ENCODE data around the gene GP2. TPM values are rescaled to one million over a fixed set of nuclear protein-coding genes. Genes with fewer than 3 reads are reported as not detected.
"Not testable (repeated sequence)": the region's sequence is repeated elsewhere in the genome, so short reads cannot be mapped to it uniquely, and the experiment has no call there.

GP2 gene
- total RNA-seq, 2 experiments from 2014 or later: not detected

DNA sequence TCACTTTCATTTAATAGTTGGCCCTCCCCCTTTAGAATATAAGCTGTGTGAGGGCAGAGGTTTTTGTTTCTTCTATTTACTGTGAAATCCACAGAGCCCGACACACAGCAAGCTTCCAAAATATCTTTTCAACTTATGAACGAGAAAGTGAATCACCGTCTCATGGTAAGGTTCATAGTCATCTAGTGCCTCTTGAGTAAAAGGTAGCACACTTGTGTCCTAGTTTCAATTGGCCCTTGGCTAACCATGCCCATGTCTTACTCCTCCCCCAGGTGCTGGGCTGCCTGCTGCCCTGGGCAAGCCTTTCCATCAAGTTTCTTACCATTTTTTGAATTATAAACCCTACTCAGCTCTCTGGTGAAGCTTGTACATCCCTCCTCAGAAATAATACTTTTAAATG lies 12.4 kb upstream of the GP2 start:
- H3K4me1 Mint-ChIP-seq: no peaks in the 10 kb centered on the region
- H3K4me3 Mint-ChIP-seq: no peak overlapping the region
- POLR2A ChIA-PET: no interaction called here
- no peaks in the 10 kb centered on the region for H3K36me3 Mint-ChIP-seq (ENCODE audit: low read depth)
- CTCF ChIA-PET: interaction anchor here (0.6 kb wide), 1 partner anchor 95 kb away, joined by 3 read pairs; no protein-coding TSS in a partner anchor
- no peak overlapping the region for H3K27ac Mint-ChIP-seq
- H3K9me3 Mint-ChIP-seq: no peaks in the 10 kb centered on the region
- DNase-seq: no peak
- no peaks in the 10 kb centered on the region for H3K27me3 Mint-ChIP-seq

- no peak for DNase-seq
- H3K27ac Mint-ChIP-seq: no peak overlapping the region
- CTCF ChIA-PET: no interaction called here
- H3K27me3 Mint-ChIP-seq: no peaks in the 10 kb centered on the region
- no peaks in the 10 kb centered on the region for H3K9me3 Mint-ChIP-seq
- H3K4me3 Mint-ChIP-seq: no peak overlapping the region
- H3K36me3 Mint-ChIP-seq (ENCODE audit: low read depth): no peaks in the 10 kb centered on the region
- H3K4me1 Mint-ChIP-seq: no peaks in the 10 kb centered on the region
- POLR2A ChIA-PET: no interaction called here
Observed at GRCh38 chr16:20336955-20337354, 9.6 kb upstream of the GP2 start.

DNA sequence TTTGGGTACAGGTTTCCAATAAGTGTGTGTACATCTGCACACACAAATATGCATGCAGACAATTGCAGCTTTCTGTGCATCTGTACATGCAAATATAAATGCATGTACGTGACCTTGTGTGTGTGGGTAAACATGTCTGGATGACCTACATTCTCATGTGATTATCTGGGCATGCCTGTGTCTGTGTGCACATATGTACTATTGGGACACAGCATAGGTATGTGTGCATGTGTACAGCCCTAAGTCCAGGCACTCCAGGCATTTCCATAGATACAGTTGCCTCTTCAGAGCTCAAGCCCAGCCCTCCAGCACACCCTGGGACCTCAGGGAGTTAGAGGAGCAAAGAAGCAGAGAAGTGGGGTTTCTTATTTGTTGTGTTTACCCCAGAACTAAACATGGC lies 7.1 kb upstream of the GP2 start:
- H3K4me3 Mint-ChIP-seq: no peak overlapping the region
- ChIA-PET POLR2A (no interaction called here), CTCF (no interaction called here)
- no peaks in the 10 kb centered on the region for H3K4me1 Mint-ChIP-seq
- DNase-seq: no peak
- no peaks in the 10 kb centered on the region for H3K27me3 Mint-ChIP-seq
- H3K36me3 Mint-ChIP-seq (ENCODE audit: low read depth): no peaks in the 10 kb centered on the region
- H3K9me3 Mint-ChIP-seq: no peaks in the 10 kb centered on the region
- no peak overlapping the region for H3K27ac Mint-ChIP-seq

- no peak for DNase-seq
- Mint-ChIP-seq H3K36me3 (ENCODE audit: low read depth) (no peaks in the 10 kb centered on the region), H3K4me3 (no peak overlapping the region), H3K27ac (no peak overlapping the region), H3K27me3 (no peaks in the 10 kb centered on the region), H3K4me1 (no peaks in the 10 kb centered on the region), H3K9me3 (no peaks in the 10 kb centered on the region)
- CTCF ChIA-PET: no interaction called here
- POLR2A ChIA-PET: no interaction called here
Observed at GRCh38 chr16:20333120-20333519, 5.8 kb upstream of the GP2 start.

DNA sequence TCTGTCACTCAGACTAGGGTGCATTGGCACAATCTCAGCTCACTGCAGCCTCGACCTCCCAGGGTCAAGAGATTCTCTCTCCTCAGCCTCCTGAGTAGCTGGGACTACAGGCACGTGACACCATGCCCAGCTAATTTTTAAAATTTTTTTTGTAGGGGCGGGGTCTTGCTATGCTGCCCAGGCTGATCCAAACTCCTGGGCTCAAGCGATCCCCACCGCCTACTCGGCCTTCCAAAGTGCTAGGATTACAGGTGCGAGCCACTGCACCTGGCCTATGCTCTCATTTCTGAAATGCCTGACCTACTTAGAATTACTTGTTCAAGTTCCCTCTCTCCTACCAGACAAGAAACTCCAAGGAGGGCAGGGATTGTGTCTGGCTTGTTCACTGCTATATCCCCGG lies 5.1 kb upstream of the GP2 start:
- Mint-ChIP-seq H3K9me3 (no peaks in the 10 kb centered on the region), H3K27me3 (no peaks in the 10 kb centered on the region), H3K4me3 (no peak overlapping the region), H3K27ac (no peak overlapping the region), H3K36me3 (ENCODE audit: low read depth) (no peaks in the 10 kb centered on the region), H3K4me1 (no peaks in the 10 kb centered on the region)
- POLR2A ChIA-PET: no interaction called here
- CTCF ChIA-PET: no interaction called here
- DNase-seq: no peak

DNA sequence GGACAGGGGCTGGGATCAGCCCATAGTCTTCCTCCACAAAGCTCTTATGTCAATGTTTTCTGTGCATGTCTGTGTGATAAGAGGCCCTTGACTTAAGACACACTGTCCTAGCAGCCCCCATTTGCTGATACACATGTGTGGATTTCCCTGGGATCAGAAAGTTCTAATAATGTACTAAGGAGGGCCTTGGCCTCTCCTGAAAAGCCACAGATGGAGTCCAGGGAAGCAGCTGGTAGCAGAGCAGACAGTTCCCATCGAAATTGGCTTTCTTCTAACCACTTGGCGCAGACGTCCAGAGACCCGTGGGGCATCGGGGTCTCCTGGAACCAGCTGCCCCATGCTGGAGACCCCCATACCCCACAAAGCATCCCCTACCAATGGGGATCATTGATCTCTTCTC lies 4.3 kb upstream of the GP2 start:
- H3K27ac Mint-ChIP-seq: no peak overlapping the region
- H3K4me3 Mint-ChIP-seq: no peak overlapping the region
- ChIA-PET POLR2A (no interaction called here), CTCF (no interaction called here)
- no peaks in the 10 kb centered on the region for H3K9me3 Mint-ChIP-seq
- DNase-seq: no peak
- H3K4me1 Mint-ChIP-seq: no peaks in the 10 kb centered on the region
- H3K36me3 Mint-ChIP-seq (ENCODE audit: low read depth): no peaks in the 10 kb centered on the region
- no peaks in the 10 kb centered on the region for H3K27me3 Mint-ChIP-seq

DNA sequence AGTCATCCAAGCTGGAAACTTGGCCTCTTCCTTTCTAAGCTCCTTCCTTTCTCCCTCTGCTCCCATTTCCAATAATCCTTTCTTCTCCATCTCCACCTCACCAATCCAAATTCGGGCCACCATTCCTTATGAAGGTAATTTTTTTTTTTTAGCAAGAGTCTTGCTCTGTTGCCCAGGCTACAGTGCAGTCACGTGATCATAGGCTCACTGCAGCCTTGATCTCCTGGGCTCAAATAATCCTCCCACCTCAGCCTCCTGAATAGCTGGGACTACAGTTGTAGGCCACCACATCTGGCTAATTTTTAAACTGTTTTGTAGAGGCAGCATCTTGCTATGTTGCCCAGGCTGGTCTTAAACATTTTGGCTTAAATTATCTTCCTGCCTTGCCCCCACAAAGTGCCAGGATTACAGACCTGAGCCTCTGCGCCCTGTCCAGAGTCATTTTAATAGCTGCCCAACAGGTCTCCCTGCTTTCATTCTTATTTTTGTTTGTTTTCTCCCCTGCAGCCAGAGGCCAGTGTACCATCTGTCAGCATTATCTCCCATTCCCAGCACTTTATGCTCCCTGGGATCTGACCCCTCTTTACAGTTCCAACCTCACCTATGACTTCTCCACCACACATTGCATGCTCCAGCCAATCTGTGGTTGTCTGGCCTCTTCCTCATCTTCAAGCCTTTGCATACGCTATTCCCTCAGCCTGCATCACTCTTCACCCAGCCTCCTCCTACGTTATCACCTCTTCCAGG lies 2.3 kb upstream of the GP2 start:
- no peak for DNase-seq
- ChIA-PET CTCF (no interaction called here), POLR2A (no interaction called here)
- Mint-ChIP-seq H3K4me3 (no peak overlapping the region), H3K9me3 (no peaks in the 10 kb centered on the region), H3K27me3 (no peaks in the 10 kb centered on the region), H3K4me1 (no peaks in the 10 kb centered on the region), H3K27ac (no peak overlapping the region), H3K36me3 (ENCODE audit: low read depth) (no peaks in the 10 kb centered on the region)

GRCh38 chr16:20326321-20326720 lies 992 bp downstream of the GP2 start:
- Mint-ChIP-seq H3K9me3 (no peaks in the 10 kb centered on the region), H3K27ac (no peak overlapping the region), H3K4me1 (no peaks in the 10 kb centered on the region), H3K4me3 (no peak overlapping the region), H3K36me3 (ENCODE audit: low read depth) (no peaks in the 10 kb centered on the region), H3K27me3 (no peaks in the 10 kb centered on the region)
- ChIA-PET POLR2A (no interaction called here), CTCF (interaction anchor here (0.6 kb wide), 1 partner anchor 426 kb away, joined by 3 read pairs; no protein-coding TSS in a partner anchor)
- no peak for DNase-seq

DNA sequence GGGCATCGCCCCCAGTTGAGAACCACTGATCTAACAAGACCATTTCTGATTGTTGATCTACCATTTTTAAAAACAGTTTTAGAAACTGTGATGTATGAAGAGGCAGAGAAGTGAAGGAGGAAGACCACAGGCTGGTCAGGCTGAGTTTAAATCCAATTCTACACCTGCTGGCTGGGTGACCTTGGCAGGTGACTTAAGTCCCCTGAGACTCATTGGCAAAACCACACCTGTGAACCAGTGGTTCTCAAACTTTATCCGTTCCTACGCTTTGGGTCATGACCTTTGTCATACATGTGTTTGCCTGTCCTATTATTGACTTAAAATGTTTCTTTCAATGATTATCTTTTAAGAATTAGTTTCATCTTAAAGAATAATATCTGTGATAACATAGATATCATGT lies 2.3 kb downstream of the GP2 start:
- DNase-seq: no peak
- Mint-ChIP-seq H3K27ac (no peak overlapping the region), H3K9me3 (no peaks in the 10 kb centered on the region), H3K4me3 (no peak overlapping the region), H3K4me1 (no peaks in the 10 kb centered on the region), H3K36me3 (ENCODE audit: low read depth) (no peaks in the 10 kb centered on the region), H3K27me3 (no peaks in the 10 kb centered on the region)
- POLR2A ChIA-PET: no interaction called here
- CTCF ChIA-PET: no interaction called here

DNA sequence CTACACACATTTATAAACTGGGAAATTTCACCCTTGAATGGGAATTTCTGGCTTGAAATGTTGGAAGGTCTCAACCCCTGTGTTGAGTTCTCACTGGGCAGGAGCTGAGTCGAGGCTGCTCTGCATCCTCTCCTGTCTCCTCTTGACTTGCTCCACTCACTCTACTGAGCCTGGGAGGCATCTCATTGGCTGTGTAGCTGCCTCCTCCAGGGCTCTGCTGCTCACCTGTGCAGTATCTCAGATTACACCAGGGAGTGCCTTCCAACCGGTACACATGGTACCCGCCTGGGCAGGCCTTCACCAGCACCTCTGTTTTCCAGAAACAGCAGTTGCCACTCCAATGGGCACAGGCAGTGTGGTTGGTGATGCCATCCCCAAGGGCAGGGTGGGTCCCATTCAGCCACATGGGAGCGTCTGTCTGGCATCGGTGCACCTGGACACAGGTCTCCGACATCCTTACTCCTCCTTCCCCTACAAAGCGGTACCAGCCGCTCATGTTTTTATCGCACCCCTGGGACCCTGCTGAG lies 3.7 kb downstream of the GP2 start:
- no peaks in the 10 kb centered on the region for H3K9me3 Mint-ChIP-seq
- no peak for DNase-seq
- POLR2A ChIA-PET: no interaction called here
- no peak overlapping the region for H3K4me3 Mint-ChIP-seq
- H3K36me3 Mint-ChIP-seq (ENCODE audit: low read depth): no peaks in the 10 kb centered on the region
- no peak overlapping the region for H3K27ac Mint-ChIP-seq
- no peaks in the 10 kb centered on the region for H3K4me1 Mint-ChIP-seq
- CTCF ChIA-PET: interaction anchor here (0.7 kb wide), 1 partner anchor 1299 kb away, joined by 3 read pairs; no protein-coding TSS in a partner anchor
- H3K27me3 Mint-ChIP-seq: no peaks in the 10 kb centered on the region

DNA sequence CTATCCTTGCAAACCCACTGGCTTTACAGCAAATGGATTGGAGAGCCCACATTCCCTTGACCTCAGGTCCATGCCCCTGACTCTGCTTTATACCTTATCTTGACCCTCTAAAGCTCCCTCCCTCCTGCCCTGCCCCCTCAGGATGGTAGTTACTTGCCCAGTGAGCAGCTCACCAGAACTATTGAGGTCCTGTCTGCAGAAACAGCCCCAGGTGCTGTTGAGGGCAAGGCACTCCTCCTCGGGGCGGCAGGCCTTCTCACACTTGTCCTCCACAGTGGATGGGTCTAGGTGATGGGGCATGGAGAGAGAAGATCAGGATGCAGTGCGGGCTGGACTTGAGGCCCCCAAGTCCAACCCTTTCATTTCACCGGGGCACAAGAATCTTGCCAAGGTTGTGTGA lies 4.6 kb downstream of the GP2 start:
- Mint-ChIP-seq H3K9me3 (no peaks in the 10 kb centered on the region), H3K4me3 (no peak overlapping the region), H3K27me3 (no peaks in the 10 kb centered on the region), H3K27ac (no peak overlapping the region), H3K36me3 (ENCODE audit: low read depth) (no peaks in the 10 kb centered on the region), H3K4me1 (no peaks in the 10 kb centered on the region)
- ChIA-PET CTCF (no interaction called here), POLR2A (no interaction called here)
- DNase-seq: no peak

GRCh38 chr16:20321671-20322070 lies 5.6 kb downstream of the GP2 start:
- H3K27me3 Mint-ChIP-seq: no peaks in the 10 kb centered on the region
- CTCF ChIA-PET: no interaction called here
- no peak overlapping the region for H3K27ac Mint-ChIP-seq

DNA sequence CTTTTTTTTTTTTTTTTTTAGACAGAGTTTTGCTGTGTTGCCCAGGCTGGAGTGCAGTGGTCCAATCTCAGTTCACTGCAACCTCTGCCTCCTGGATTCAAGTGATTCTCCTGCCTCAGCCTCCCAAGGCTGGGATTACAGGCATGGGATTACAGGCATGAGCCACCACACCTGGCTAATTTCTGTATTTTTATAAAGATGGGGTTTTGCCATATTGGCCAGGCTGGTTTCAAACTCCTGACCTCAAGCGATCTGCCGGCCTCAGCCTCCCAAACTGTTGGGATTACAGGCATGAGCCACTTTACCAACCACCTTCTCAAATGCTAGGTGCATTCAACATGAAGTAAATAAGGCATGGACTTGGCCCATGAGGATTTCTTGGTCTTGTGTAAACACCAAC lies 6.3 kb downstream of the GP2 start:
- H3K36me3 Mint-ChIP-seq (ENCODE audit: low read depth); DNase-seq; POLR2A ChIA-PET; CTCF ChIA-PET; H3K27me3 Mint-ChIP-seq; H3K4me1 Mint-ChIP-seq; H3K4me3 Mint-ChIP-seq; H3K27ac Mint-ChIP-seq; H3K9me3 Mint-ChIP-seq: not testable (repeated sequence)

More at GRCh38 chr16:20321671-20322070, 5.6 kb downstream of the GP2 start:
- Mint-ChIP-seq H3K9me3 (no peaks in the 10 kb centered on the region), H3K36me3 (ENCODE audit: low read depth) (no peaks in the 10 kb centered on the region), H3K4me3 (no peak overlapping the region), H3K4me1 (no peaks in the 10 kb centered on the region)
- POLR2A ChIA-PET: no interaction called here
- DNase-seq: no peak

DNA sequence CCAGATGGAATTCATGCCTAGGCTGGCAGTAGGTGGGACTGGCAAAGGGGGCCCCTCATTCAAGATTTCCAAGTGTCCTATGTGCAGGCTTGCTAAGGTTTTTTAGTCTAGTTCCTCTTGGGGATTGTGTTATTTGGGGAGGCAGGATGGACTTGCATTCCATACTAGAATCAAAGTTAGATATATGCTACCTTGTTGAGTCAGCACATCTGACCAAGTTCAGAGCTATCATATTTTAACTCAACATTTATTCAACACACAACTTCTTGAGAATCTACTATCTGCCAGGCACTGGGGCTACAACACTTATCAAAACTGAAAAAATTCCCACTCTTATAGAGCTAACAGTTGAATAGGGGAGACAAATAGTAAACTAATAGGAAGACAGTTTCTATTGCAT lies 6.7 kb downstream of the GP2 start:
- no peak overlapping the region for H3K4me3 Mint-ChIP-seq
- H3K4me1 Mint-ChIP-seq: no peaks in the 10 kb centered on the region
- CTCF ChIA-PET: no interaction called here
- no peak overlapping the region for H3K27ac Mint-ChIP-seq
- H3K27me3 Mint-ChIP-seq: no peaks in the 10 kb centered on the region
- no peak for DNase-seq
- POLR2A ChIA-PET: no interaction called here
- H3K9me3 Mint-ChIP-seq: no peaks in the 10 kb centered on the region
- H3K36me3 Mint-ChIP-seq (ENCODE audit: low read depth): no peaks in the 10 kb centered on the region
